Panc1 (cell line): ENCODE results near the gene SSNA1. TPM values are rescaled to one million over a fixed set of nuclear protein-coding genes. Genes with fewer than 3 reads are reported as not detected.

ENCODE experiments used
- ATAC-seq: fragments of 200-7000 bp; cut with Tn5 transposase; 2 replicates; pipeline ENCODE4 v1.9.1; 2020; ENCODE audit warnings: mild to moderate bottlenecking, moderate library complexity
- BruUV-seq: library from RNA; stranded (reverse); fragments of 400-500 nt; replicated peaks from 2 replicates; lab custom pipeline; 2021; lab: Mats Ljungman, UMichigan
- CTCF ChIA-PET: fragments of 300-600 bp; sonication (Branson Sonifier 250); formaldehyde crosslinking; loops from one replicate; lab custom pipeline; 2022; ENCODE audit warnings: antibody characterized with exemption; lab: Charles Lee
- POLR2A ChIA-PET: fragments of 300-600 bp; sonication (Branson Sonifier 250); formaldehyde crosslinking; loops from one replicate; lab custom pipeline; 2022; ENCODE audit warnings: antibody characterized with exemption; lab: Charles Lee
- DNase-seq: peaks from one replicate; pipeline ENCODE4 v3.0.0-alpha.2; 2010; ENCODE audit warnings: low read depth, low spot score
- H3K27ac ChIP-seq: 2 replicates; pipeline ENCODE4 v1.5.1; 2011; ENCODE audit warnings: mild to moderate bottlenecking, low read length, inconsistent platforms
- H3K27me3 ChIP-seq: fragments of 200-500 bp; sonication (Bioruptor generic); 2 replicates; pipeline ENCODE4 v1.6.0; 2014; ENCODE audit warnings: low read length, inconsistent platforms; ENCODE audit not compliant: control insufficient read depth, insufficient read depth
- H3K36me3 ChIP-seq: fragments of 200-500 bp; sonication (Bioruptor generic); 2 replicates; pipeline ENCODE4 v1.5.1; 2014; ENCODE audit warnings: inconsistent platforms, mild to moderate bottlenecking, low read length, moderate library complexity; ENCODE audit not compliant: control insufficient read depth, insufficient read depth
- H3K4me1 ChIP-seq: 2 replicates; pipeline ENCODE4 v1.5.1; 2011; ENCODE audit warnings: inconsistent platforms, mild to moderate bottlenecking, low read length, moderate library complexity; ENCODE audit not compliant: control insufficient read depth, insufficient read depth
- H3K4me3 ChIP-seq, 2 experiments: 2 replicates each; pipeline ENCODE4 v1.5.1; 2011 to 2012; ENCODE audit warnings: low read depth in 2 of 2, low read length in 2 of 2, mild to moderate bottlenecking in 2 of 2, inconsistent platforms in 1 of 2, moderate library complexity in 1 of 2
- H3K9me3 ChIP-seq: fragments of 200-500 bp; sonication (Bioruptor generic); 2 replicates; pipeline ENCODE4 v1.5.1; 2014; ENCODE audit warnings: low read depth, mild to moderate bottlenecking, inconsistent platforms, low read length, moderate library complexity; ENCODE audit not compliant: control insufficient read depth, insufficient read depth
- CTCF ChIP-seq: fragments of 450-650 bp; IDR thresholded peaks from 2 replicates; pipeline ENCODE4 v1.5.1; 2017; ENCODE audit warnings: mild to moderate bottlenecking
- REST ChIP-seq, 2 experiments: IDR thresholded peaks; 2 replicates each; pipeline ENCODE4 v1.6.1; 2011 to 2012; ENCODE audit warnings: low read depth in 2 of 2, control low read depth in 1 of 2, low read length in 1 of 2, mild to moderate bottlenecking in 1 of 2, moderate library complexity in 1 of 2; ENCODE audit not compliant: insufficient read depth in 1 of 2
- SIN3A ChIP-seq: IDR thresholded peaks from 2 replicates; pipeline ENCODE4 v1.6.1; 2012; ENCODE audit warnings: low read depth, mild to moderate bottlenecking, low read length, moderate library complexity, borderline replicate concordance; ENCODE audit not compliant: insufficient read depth
- TCF7L2 ChIP-seq: IDR thresholded peaks from 2 replicates; pipeline ENCODE4 v1.6.1; 2011; ENCODE audit warnings: mild to moderate bottlenecking, low read depth, low read length, inconsistent platforms
- in situ Hi-C: cut with HindIII; loops from 2 replicates; pipeline ENCODE4 v1.10.0; 2016; ENCODE audit warnings: low sequenced_read_pairs, low pct_unique_long_range_greater_than_20kb
- intact Hi-C: fragments of 100-400 bp; cut with micrococcal nuclease; formaldehyde crosslinking; loops from one replicate; pipeline ENCODE4 v1.10.0; 2022; ENCODE audit not compliant: unreplicated experiment
- total RNA-seq: library from RNA; stranded (reverse); gene quantifications from one replicate; pipeline ENCODE4 v1.2.1, GENCODE V29; 2021; ENCODE audit not compliant: unreplicated experiment

Gene SSNA1
- total RNA-seq, 1 experiment from 2014 or later: 86.9 TPM

GRCh38 chr9:137190315-137190856 is 1.9 kb downstream of the SSNA1 start:
- Histone ChIP-seq H3K36me3 (no peaks in the 10 kb centered on the region; the same call in 1 of the 2 replicates), H3K9me3 (no peaks in the 10 kb centered on the region), H3K4me3 (no peak overlapping the region), H3K4me1 (peaks cover 37% of the 10 kb centered on the region), H3K27ac (no peak overlapping the region), H3K27me3 (no peaks in the 10 kb centered on the region)
- DNase-seq: no peak
- TF ChIP-seq CTCF (peak; percentile 52; the same call in 1 of the 2 replicates), TCF7L2 (no peak)
- peak; percentile 36; the same call in 1 of the 2 replicates for ATAC-seq
- in situ Hi-C loops (no loop called here), intact Hi-C loops (no loop called here)
- ChIA-PET CTCF (interaction anchor here (0.5 to 0.7 kb wide), 3 partner anchors 22 to 67 kb away, joined by 5 to 10 read pairs (median 5); no protein-coding TSS in a partner anchor), POLR2A (interaction anchor here (0.5 to 0.7 kb wide), 2 partner anchors 11 to 16 kb away, joined by 3 to 4 read pairs; no protein-coding TSS in a partner anchor)
- BruUV-seq: no TSS peak

GRCh38 chr9:137191245-137191644 is 2.8 kb downstream of the SSNA1 start:
- DNase-seq (no peak), ATAC-seq (no peak)
- TF ChIP-seq TCF7L2 (no peak), REST (IDR thresholded peaks at IDR 0.05; ENCODE audit: insufficient read depth in 1 of 2, low read depth in 2 of 2, low read length in 1 of 2) (no peak), SIN3A (no peak), CTCF (no peak)
- CTCF ChIA-PET: interaction anchor here (0.7 kb wide), 1 partner anchor 28 kb away, joined by 5 read pairs; no protein-coding TSS in a partner anchor
- peaks cover 41% of the 10 kb centered on the region for H3K4me1 ChIP-seq
- no peaks in the 10 kb centered on the region for H3K9me3 ChIP-seq
- intact Hi-C loops (no loop called here), in situ Hi-C loops (no loop called here)
- no TSS peak for BruUV-seq
- no peaks in the 10 kb centered on the region; the same call in 1 of the 2 replicates for H3K36me3 ChIP-seq
- POLR2A ChIA-PET: interaction anchor here (0.7 kb wide), 1 partner anchor 127 kb away, joined by 5 read pairs; no protein-coding TSS in a partner anchor
- no peaks in the 10 kb centered on the region for H3K27me3 ChIP-seq
- H3K4me3 ChIP-seq: no peak overlapping the region
- no peak overlapping the region for H3K27ac ChIP-seq
